ENCODE results near the gene FHOD1. TPM values are rescaled to one million over a fixed set of nuclear protein-coding genes. Genes with fewer than 3 reads are reported as not detected.
A peak's percentile ranks its signal among the peaks of the same experiment; 100 is the strongest.

The FHOD1 gene
- total and polyA plus RNA-seq, 2 of the 13 experiments (the other 11 are each of a cell fraction or from before 2014, with no cell fraction given), result 20.0 to 20.8 TPM

- 0 out of 2 replicates have a peak, but pooled peaks have one; percentile 33 for TF ChIP-seq SMAD1 (CRISPR knock-in tag; IDR thresholded peaks at IDR 0.05; ENCODE audit: borderline replicate concordance, low read depth)
- TF ChIP-seq ZNF580 (CRISPR knock-in tag; IDR thresholded peaks at IDR 0.05; ENCODE audit: borderline replicate concordance, low read depth), result 0 out of 2 replicates have a peak, but pooled peaks have one; percentile 35
- TF ChIP-seq ZNF510 (CRISPR knock-in tag; IDR thresholded peaks at IDR 0.05; ENCODE audit: low read depth), result peak; percentile 21; the same call in 1 of the 2 replicates
- no peak for TF ChIP-seq THAP9 (CRISPR knock-in tag; IDR thresholded peaks at IDR 0.05; ENCODE audit: borderline replicate concordance)
- TF ChIP-seq E2F2 (CRISPR knock-in tag; IDR thresholded peaks at IDR 0.05; ENCODE audit: borderline replicate concordance), result peak; percentile 76; the same call in 1 of the 2 replicates
- no peak for TF ChIP-seq CEBPZ (IDR thresholded peaks at IDR 0.05; ENCODE audit: low read length)
- TF ChIP-seq BORCS8-MEF2B (CRISPR knock-in tag; IDR thresholded peaks at IDR 0.05), result peak; percentile 78
- TF ChIP-seq FLYWCH1 (CRISPR knock-in tag; IDR thresholded peaks at IDR 0.05), result no peak
- no peak for TF ChIP-seq ARID3A (IDR thresholded peaks at IDR 0.05; ENCODE audit: low read depth, low read length)
- TF ChIP-seq ZNF275 (CRISPR knock-in tag; IDR thresholded peaks at IDR 0.05; ENCODE audit: borderline replicate concordance), result 0 out of 2 replicates have a peak, but pooled peaks have one; percentile 26
- TF ChIP-seq TBX2 (CRISPR knock-in tag; IDR thresholded peaks at IDR 0.05; ENCODE audit: borderline replicate concordance), result peak; percentile 12; the same call in 1 of the 2 replicates
- TF ChIP-seq ZNF383 (CRISPR knock-in tag; IDR thresholded peaks at IDR 0.05; ENCODE audit: borderline replicate concordance), result no peak
- peak; percentile 61; the same call in 1 of the 2 replicates for TF ChIP-seq ZNF800 (CRISPR knock-in tag; IDR thresholded peaks at IDR 0.05)
- no peak for TF ChIP-seq ZNF550 (CRISPR knock-in tag; IDR thresholded peaks at IDR 0.05; ENCODE audit: borderline replicate concordance)
Measured at GRCh38 chr16:67278773-67279295, 31.6 kb upstream of the FHOD1 start (continued).
